ENCODE measurements around the gene SLC30A3. TPM values are rescaled to one million over a fixed set of nuclear protein-coding genes. Genes with fewer than 3 reads are reported as not detected.

Gene SLC30A3
- total and polyA plus RNA-seq, 2 of the 4 experiments (the other 2 are of a cell fraction), result 0.15 TPM; not detected in 1

GRCh38 chr2:27242614-27242951 lies 20.3 kb downstream of the SLC30A3 start:
- ChIA-PET POLR2A (ENCODE audit: unreplicated experiment) (no interaction called here), CTCF (no interaction called here)
- ATAC-seq (ENCODE audit: low read depth), result no peak
- H3K56ac ChIP-seq (ENCODE audit: extremely low read depth, insufficient read depth, low read length), result no peak overlapping the region
- WGBS, 2 experiments (ENCODE audit: extremely low coverage in 2 of 2, insufficient read length in 1 of 2), result 98% methylated on average over 11 of the region's 16 CpGs; no CpG with 5 or more reads in 1 of the 2 experiments
- intact Hi-C loops (cut with micrococcal nuclease), result no loop called here
- no peak for DNase-seq
- no peaks in the 10 kb centered on the region for H3K27me3 ChIP-seq (ENCODE audit: control insufficient read depth, insufficient read depth, low read length)
- H3K4me2 ChIP-seq (ENCODE audit: low read depth, low read length), result no peak overlapping the region
- no peak overlapping the region for H3K23ac ChIP-seq (ENCODE audit: low read depth, low read length)
- H3K14ac ChIP-seq (replicated peaks; ENCODE audit: low read depth, low read length), result no peak overlapping the region
- H3K4ac ChIP-seq (ENCODE audit: low read depth, low read length), result no peak overlapping the region
- no peak overlapping the region for H4K8ac ChIP-seq (ENCODE audit: low read depth in 2 of 2, low read length in 2 of 2)
- H4K20me1 ChIP-seq (ENCODE audit: insufficient read depth, low read length), result no peaks in the 10 kb centered on the region; the same call in 1 of the 2 replicates
- no peak overlapping the region for H2AK5ac ChIP-seq (ENCODE audit: low read depth, low read length)
- no peaks in the 10 kb centered on the region for H3K9me3 ChIP-seq (ENCODE audit: control insufficient read depth, insufficient read depth, low read length)
- H2BK20ac ChIP-seq (ENCODE audit: low read depth, low read length), result no peak overlapping the region
- BruUV-seq (replicated peaks), result no TSS peak
- H3K9me1 ChIP-seq (ENCODE audit: insufficient read depth, low read length), result no peaks in the 10 kb centered on the region
- no peak overlapping the region for H4K5ac ChIP-seq (ENCODE audit: low read depth, low read length)
- H2AK9ac ChIP-seq (replicated peaks; ENCODE audit: low read depth, low read length, poor library complexity), result no peak overlapping the region
- peaks cover 65% of the 10 kb centered on the region for H3K36me3 ChIP-seq (ENCODE audit: control insufficient read depth, insufficient read depth, low read length)
- no peak overlapping the region for H2BK5ac ChIP-seq (ENCODE audit: low read depth, low read length, poor library complexity, severe bottlenecking)
- H2AFZ ChIP-seq (replicated peaks; ENCODE audit: low read length, poor library complexity), result no peak overlapping the region
- no peak overlapping the region for H2BK15ac ChIP-seq (ENCODE audit: low read depth, low read length)
- TF ChIP-seq CEBPB (IDR thresholded peaks at IDR 0.05; ENCODE audit: low read depth, low read length), result no peak
- TF ChIP-seq SMC3 (IDR thresholded peaks at IDR 0.05; ENCODE audit: low read depth, low read length), result no peak
- TF ChIP-seq CTCF (conservative IDR thresholded peaks at IDR 0.05; ENCODE audit: low read depth, low read length), result no peak
- TF ChIP-seq USF2 (IDR thresholded peaks at IDR 0.05; ENCODE audit: low read depth, low read length), result no peak
- no peak for TF ChIP-seq FOS (IDR thresholded peaks at IDR 0.05; ENCODE audit: low read depth, low read length)
- no peak for TF ChIP-seq MAZ (IDR thresholded peaks at IDR 0.05; ENCODE audit: borderline replicate concordance, low read depth, low read length)
- TF ChIP-seq RFX5 (IDR thresholded peaks at IDR 0.05; ENCODE audit: low read depth, low read length), result no peak
- TF ChIP-seq POLR2A (IDR thresholded peaks at IDR 0.05; ENCODE audit: low read depth, low read length), result no peak
- no peak for TF ChIP-seq BHLHE40 (IDR thresholded peaks at IDR 0.05; ENCODE audit: low read depth, low read length)
- no peak for TF ChIP-seq ELK1 (IDR thresholded peaks at IDR 0.05; ENCODE audit: borderline replicate concordance, low read depth, low read length)
- no peak for TF ChIP-seq RCOR1 (IDR thresholded peaks at IDR 0.05; ENCODE audit: insufficient replicate concordance, low read length)
- no peak for TF ChIP-seq NFE2L2 (IDR thresholded peaks at IDR 0.05; ENCODE audit: low read depth, low read length)
- TF ChIP-seq RAD21 (IDR thresholded peaks at IDR 0.05; ENCODE audit: low read length), result no peak
- TF ChIP-seq CHD1 (IDR thresholded peaks at IDR 0.05; ENCODE audit: low read depth, low read length), result no peak
- no peak for TF ChIP-seq MXI1 (IDR thresholded peaks at IDR 0.05; ENCODE audit: borderline replicate concordance, low read depth, low read length)
- no peak for TF ChIP-seq MAFK (IDR thresholded peaks at IDR 0.05; ENCODE audit: low read depth, low read length)
- no peaks in the 10 kb centered on the region for H3K79me1 ChIP-seq (ENCODE audit: low read depth in 1 of 2, low read length in 2 of 2)
- H4K91ac ChIP-seq (ENCODE audit: insufficient read depth, low read depth, low read length), result no peak overlapping the region
- in situ Hi-C loops (cut with MboI; ENCODE audit: low sequenced_read_pairs), result no loop called here
- dilution Hi-C loops (cut with HindIII; ENCODE audit: low sequenced_read_pairs, unreplicated experiment), result no loop called here
- no peak overlapping the region for H3K4me3 ChIP-seq (ENCODE audit: insufficient read depth, low read depth, low read length)
- no peak overlapping the region for H2BK120ac ChIP-seq (ENCODE audit: low read depth, low read length)
- H3K9ac ChIP-seq (ENCODE audit: low read depth, low read length), result no peak overlapping the region
- no peak overlapping the region for H3K27ac ChIP-seq (ENCODE audit: insufficient read depth, low read length)
- no peaks in the 10 kb centered on the region for H3K4me1 ChIP-seq (ENCODE audit: control insufficient read depth, insufficient read depth, low read length)
- no peak overlapping the region for H3K18ac ChIP-seq (ENCODE audit: low read depth, low read length)

All from IMR-90 (cell line).